ENCODE results near the gene GDI1.

Gene GDI1

DNA sequence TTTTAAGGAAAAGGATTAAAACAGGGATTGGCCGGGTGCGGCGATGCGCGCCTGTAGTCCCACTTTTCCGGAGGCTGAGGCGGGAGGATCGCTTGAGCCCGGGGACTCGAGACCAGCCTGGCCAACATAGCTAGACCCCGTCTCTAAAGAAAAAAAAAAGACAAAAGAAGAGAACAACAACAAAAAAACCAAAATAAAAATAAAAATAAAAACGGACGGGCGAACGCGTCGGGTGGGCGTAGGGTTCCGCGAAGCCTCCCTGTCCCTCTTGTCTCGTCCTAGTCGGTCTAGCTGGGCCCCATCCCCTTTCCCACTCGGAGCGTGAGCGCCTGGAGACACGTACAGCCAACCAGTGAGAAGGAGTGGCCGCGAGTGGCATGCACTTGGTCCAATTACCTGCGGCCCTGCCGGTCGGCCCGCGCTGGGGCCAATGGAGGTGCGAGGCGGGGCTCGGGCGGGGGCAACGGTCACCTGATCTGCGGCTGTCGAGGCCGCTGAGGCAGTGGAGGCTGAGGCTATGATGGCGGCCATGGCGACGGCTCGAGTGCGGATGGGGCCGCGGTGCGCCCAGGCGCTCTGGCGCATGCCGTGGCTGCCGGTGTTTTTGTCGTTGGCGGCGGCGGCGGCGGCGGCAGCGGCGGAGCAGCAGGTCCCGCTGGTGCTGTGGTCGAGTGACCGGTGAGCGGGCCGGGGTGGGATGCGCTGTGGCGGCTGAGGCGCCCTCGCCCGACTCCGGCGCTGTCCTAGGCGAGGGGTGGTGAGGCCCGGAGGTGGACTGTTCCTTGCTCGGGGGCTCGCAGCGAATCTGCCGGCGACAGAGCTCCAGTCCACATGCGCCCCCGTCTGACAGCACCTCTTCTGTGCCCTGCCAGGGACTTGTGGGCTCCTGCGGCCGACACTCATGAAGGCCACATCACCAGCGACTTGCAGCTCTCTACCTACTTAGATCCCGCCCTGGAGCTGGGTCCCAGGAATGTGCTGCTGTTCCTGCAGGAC lies 8.5 kb upstream of the GDI1 start, which contains the start of gene ATP6AP1 (continued):
- TF ChIP-seq, protein P1, sequence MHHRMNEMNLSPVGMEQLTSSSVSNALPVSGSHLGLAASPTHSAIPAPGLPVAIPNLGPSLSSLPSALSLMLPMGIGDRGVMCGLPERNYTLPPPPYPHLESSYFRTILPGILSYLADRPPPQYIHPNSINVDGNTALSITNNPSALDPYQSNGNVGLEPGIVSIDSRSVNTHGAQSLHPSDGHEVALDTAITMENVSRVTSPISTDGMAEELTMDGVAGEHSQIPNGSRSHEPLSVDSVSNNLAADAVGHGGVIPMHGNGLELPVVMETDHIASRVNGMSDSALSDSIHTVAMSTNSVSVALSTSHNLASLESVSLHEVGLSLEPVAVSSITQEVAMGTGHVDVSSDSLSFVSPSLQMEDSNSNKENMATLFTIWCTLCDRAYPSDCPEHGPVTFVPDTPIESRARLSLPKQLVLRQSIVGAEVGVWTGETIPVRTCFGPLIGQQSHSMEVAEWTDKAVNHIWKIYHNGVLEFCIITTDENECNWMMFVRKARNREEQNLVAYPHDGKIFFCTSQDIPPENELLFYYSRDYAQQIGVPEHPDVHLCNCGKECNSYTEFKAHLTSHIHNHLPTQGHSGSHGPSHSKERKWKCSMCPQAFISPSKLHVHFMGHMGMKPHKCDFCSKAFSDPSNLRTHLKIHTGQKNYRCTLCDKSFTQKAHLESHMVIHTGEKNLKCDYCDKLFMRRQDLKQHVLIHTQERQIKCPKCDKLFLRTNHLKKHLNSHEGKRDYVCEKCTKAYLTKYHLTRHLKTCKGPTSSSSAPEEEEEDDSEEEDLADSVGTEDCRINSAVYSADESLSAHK (tag by site-specific recombination; IDR thresholded peaks at IDR 0.05): no peak
- TF ChIP-seq, protein P2, sequence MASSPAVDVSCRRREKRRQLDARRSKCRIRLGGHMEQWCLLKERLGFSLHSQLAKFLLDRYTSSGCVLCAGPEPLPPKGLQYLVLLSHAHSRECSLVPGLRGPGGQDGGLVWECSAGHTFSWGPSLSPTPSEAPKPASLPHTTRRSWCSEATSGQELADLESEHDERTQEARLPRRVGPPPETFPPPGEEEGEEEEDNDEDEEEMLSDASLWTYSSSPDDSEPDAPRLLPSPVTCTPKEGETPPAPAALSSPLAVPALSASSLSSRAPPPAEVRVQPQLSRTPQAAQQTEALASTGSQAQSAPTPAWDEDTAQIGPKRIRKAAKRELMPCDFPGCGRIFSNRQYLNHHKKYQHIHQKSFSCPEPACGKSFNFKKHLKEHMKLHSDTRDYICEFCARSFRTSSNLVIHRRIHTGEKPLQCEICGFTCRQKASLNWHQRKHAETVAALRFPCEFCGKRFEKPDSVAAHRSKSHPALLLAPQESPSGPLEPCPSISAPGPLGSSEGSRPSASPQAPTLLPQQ (tag by site-specific recombination; IDR thresholded peaks at IDR 0.05): peak; percentile 98
- TF ChIP-seq ZNF16 (tag by site-specific recombination; IDR thresholded peaks at IDR 0.05; ENCODE audit: low read depth): no peak
- no peak for TF ChIP-seq ZNF555 (tag by site-specific recombination; conservative IDR thresholded peaks at IDR 0.05)
- no peak for TF ChIP-seq ZNF585B (tag by site-specific recombination; IDR thresholded peaks at IDR 0.05)
- TF ChIP-seq ZNF324 (tag by site-specific recombination; IDR thresholded peaks at IDR 0.05): no peak
- no peak for TF ChIP-seq ZNF623 (tag by site-specific recombination; IDR thresholded peaks at IDR 0.05)
- TF ChIP-seq ZNF501 (tag by site-specific recombination; IDR thresholded peaks at IDR 0.05): no peak; the same call in 1 of the 2 replicates
- TF ChIP-seq YY2 (tag by site-specific recombination; IDR thresholded peaks at IDR 0.05): peak; percentile 95
- TF ChIP-seq OSR2 (tag by site-specific recombination; IDR thresholded peaks at IDR 0.05): no peak
- TF ChIP-seq, protein P3, sequence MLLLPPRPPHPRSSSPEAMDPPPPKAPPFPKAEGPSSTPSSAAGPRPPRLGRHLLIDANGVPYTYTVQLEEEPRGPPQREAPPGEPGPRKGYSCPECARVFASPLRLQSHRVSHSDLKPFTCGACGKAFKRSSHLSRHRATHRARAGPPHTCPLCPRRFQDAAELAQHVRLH (tag by site-specific recombination; IDR thresholded peaks at IDR 0.05): no peak
- TF ChIP-seq TRIM28 (IDR thresholded peaks at IDR 0.05; ENCODE audit: borderline replicate concordance, low read length): no peak
- peak; percentile 22; the same call in 1 of the 2 replicates for TF ChIP-seq KLF1 (tag by site-specific recombination; IDR thresholded peaks at IDR 0.05)
- peak; percentile 76 for TF ChIP-seq ZBTB8A (tag by site-specific recombination; IDR thresholded peaks at IDR 0.05)
- TF ChIP-seq ZNF37A (tag by site-specific recombination; IDR thresholded peaks at IDR 0.05): no peak
- no peak for TF ChIP-seq ZNF626 (tag by site-specific recombination; IDR thresholded peaks at IDR 0.05)
- TF ChIP-seq ZNF202 (tag by site-specific recombination; IDR thresholded peaks at IDR 0.05; ENCODE audit: borderline replicate concordance): no peak
- no peak for TF ChIP-seq ZBTB7A (tag by site-specific recombination; IDR thresholded peaks at IDR 0.05; ENCODE audit: low read depth)
- 0 out of 2 replicates have a peak, but pooled peaks have one; percentile 40 for TF ChIP-seq ZNF600 (tag by site-specific recombination; IDR thresholded peaks at IDR 0.05)
- no peak for TF ChIP-seq ZNF571 (tag by site-specific recombination; IDR thresholded peaks at IDR 0.05)
- no peak for TF ChIP-seq ZFP37 (tag by site-specific recombination; IDR thresholded peaks at IDR 0.05)
- TF ChIP-seq, protein P4, sequence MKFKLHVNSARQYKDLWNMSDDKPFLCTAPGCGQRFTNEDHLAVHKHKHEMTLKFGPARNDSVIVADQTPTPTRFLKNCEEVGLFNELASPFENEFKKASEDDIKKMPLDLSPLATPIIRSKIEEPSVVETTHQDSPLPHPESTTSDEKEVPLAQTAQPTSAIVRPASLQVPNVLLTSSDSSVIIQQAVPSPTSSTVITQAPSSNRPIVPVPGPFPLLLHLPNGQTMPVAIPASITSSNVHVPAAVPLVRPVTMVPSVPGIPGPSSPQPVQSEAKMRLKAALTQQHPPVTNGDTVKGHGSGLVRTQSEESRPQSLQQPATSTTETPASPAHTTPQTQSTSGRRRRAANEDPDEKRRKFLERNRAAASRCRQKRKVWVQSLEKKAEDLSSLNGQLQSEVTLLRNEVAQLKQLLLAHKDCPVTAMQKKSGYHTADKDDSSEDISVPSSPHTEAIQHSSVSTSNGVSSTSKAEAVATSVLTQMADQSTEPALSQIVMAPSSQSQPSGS (tag by site-specific recombination; IDR thresholded peaks at IDR 0.05; ENCODE audit: low read depth): no peak
- TF ChIP-seq, protein P5, sequence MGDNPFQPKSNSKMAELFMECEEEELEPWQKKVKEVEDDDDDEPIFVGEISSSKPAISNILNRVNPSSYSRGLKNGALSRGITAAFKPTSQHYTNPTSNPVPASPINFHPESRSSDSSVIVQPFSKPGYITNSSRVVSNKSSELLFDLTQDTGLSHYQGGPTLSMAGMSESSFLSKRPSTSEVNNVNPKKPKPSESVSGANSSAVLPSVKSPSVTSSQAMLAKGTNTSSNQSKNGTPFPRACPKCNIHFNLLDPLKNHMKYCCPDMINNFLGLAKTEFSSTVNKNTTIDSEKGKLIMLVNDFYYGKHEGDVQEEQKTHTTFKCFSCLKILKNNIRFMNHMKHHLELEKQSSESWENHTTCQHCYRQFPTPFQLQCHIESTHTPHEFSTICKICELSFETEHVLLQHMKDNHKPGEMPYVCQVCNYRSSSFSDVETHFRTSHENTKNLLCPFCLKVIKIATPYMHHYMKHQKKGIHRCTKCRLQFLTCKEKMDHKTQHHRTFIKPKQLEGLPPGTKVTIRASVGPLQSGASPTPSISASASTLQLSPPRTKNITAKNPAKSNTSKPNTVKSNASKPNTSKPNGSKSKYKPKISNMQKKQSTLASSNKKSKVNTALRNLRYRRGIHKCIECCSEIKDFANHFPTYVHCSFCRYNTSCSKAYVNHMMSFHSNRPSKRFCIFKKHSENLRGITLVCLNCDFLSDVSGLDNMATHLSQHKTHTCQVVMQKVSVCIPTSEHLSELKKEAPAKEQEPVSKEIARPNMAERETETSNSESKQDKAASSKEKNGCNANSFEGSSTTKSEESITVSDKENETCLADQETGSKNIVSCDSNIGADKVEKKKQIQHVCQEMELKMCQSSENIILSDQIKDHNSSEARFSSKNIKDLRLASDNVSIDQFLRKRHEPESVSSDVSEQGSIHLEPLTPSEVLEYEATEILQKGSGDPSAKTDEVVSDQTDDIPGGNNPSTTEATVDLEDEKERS (tag by site-specific recombination; IDR thresholded peaks at IDR 0.05): peak; percentile 32; the same call in 1 of the 2 replicates
- no peak for TF ChIP-seq ZNF354C (tag by site-specific recombination; IDR thresholded peaks at IDR 0.05; ENCODE audit: borderline replicate concordance, low read depth)
- TF ChIP-seq, protein P6, sequence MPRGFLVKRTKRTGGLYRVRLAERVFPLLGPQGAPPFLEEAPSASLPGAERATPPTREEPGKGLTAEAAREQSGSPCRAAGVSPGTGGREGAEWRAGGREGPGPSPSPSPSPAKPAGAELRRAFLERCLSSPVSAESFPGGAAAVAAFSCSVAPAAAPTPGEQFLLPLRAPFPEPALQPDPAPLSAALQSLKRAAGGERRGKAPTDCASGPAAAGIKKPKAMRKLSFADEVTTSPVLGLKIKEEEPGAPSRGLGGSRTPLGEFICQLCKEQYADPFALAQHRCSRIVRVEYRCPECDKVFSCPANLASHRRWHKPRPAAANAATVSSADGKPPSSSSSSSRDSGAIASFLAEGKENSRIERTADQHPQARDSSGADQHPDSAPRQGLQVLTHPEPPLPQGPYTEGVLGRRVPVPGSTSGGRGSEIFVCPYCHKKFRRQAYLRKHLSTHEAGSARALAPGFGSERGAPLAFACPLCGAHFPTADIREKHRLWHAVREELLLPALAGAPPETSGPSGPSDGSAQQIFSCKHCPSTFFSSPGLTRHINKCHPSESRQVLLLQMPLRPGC (tag by site-specific recombination; IDR thresholded peaks at IDR 0.05): no peak
- no peak for TF ChIP-seq ZNF292 (tag by site-specific recombination; IDR thresholded peaks at IDR 0.05; ENCODE audit: borderline replicate concordance, low read depth)
- no peak for TF ChIP-seq ZNF157 (tag by site-specific recombination; IDR thresholded peaks at IDR 0.05)
- TF ChIP-seq ZNF530 (tag by site-specific recombination; IDR thresholded peaks at IDR 0.05; ENCODE audit: low read depth): no peak

All from HEK293 (cell line).